AG08396 (cell line): Measurements from ENCODE around the gene EIF1.
A peak's percentile ranks its signal among the peaks of the same experiment; 100 is the strongest.
"Not testable (repeated sequence)": the region's sequence is repeated elsewhere in the genome, so short reads cannot be mapped to it uniquely, and the experiment has no call there.

ENCODE experiments used
- DNase-seq: peaks from one replicate; pipeline ENCODE4 v3.0.0; 2012; ENCODE audit warnings: low spot score, mixed read lengths

EIF1 gene

GRCh38 chr17:41655611-41656111 is 33.0 kb upstream of the EIF1 start:
- no peak for DNase-seq

GRCh38 chr17:41656249-41657023 is 32.2 kb upstream of the EIF1 start:
- DNase-seq = no peak

- DNase-seq = no peak
Measured at GRCh38 chr17:41657176-41657754, 31.4 kb upstream of the EIF1 start.

GRCh38 chr17:41657936-41658335 is 30.7 kb upstream of the EIF1 start:
- DNase-seq = no peak

- DNase-seq = no peak
Measured at GRCh38 chr17:41658846-41659245, 29.8 kb upstream of the EIF1 start.

- DNase-seq = no peak
Measured at GRCh38 chr17:41659427-41660212, 29.1 kb upstream of the EIF1 start.

GRCh38 chr17:41660221-41660711 is 28.4 kb upstream of the EIF1 start:
- no peak for DNase-seq

- DNase-seq = no peak
Measured at GRCh38 chr17:41663451-41664171, 25.1 kb upstream of the EIF1 start.

- DNase-seq = no peak
Measured at GRCh38 chr17:41664172-41664457, 24.6 kb upstream of the EIF1 start.

- DNase-seq = no peak
Measured at GRCh38 chr17:41664587-41665565, 23.8 kb upstream of the EIF1 start.

GRCh38 chr17:41665566-41666236 is 23.0 kb upstream of the EIF1 start:
- DNase-seq = peak; percentile 97

GRCh38 chr17:41666237-41666641 is 22.4 kb upstream of the EIF1 start:
- no peak for DNase-seq

- DNase-seq = peak; percentile 86
Measured at GRCh38 chr17:41666708-41667279, 21.9 kb upstream of the EIF1 start.

- no peak for DNase-seq
Measured at GRCh38 chr17:41667280-41668041, 21.2 kb upstream of the EIF1 start.

- DNase-seq = no peak
Measured at GRCh38 chr17:41672153-41672552, 16.5 kb upstream of the EIF1 start.

GRCh38 chr17:41675157-41676057 is 13.3 kb upstream of the EIF1 start:
- not testable (repeated sequence) for DNase-seq

- no peak for DNase-seq
Measured at GRCh38 chr17:41676058-41676419, 12.6 kb upstream of the EIF1 start.

GRCh38 chr17:41678411-41678906 is 10.2 kb upstream of the EIF1 start:
- no peak for DNase-seq
